H1 (cell line): ENCODE data around the gene TAGLN3. TPM values are rescaled to one million over a fixed set of nuclear protein-coding genes. Genes with fewer than 3 reads are reported as not detected.

Source experiments
- BACH1 ChIP-seq: IDR thresholded peaks from 2 replicates; pipeline ENCODE4 v1.6.1; 2012; ENCODE audit warnings: low read length, improper control_type of control experiment
- EP300 ChIP-seq, 2 experiments: IDR thresholded peaks; 1 replicate in 1 of 2; 2 replicates in 1 of 2; pipeline ENCODE4 v1.6.1; 2011 to 2012; ENCODE audit warnings: low read depth in 2 of 2, low read length in 2 of 2, mild to moderate bottlenecking in 2 of 2, borderline replicate concordance in 1 of 2, inconsistent platforms in 1 of 2, moderate library complexity in 1 of 2
- FOSL1 ChIP-seq: IDR thresholded peaks from 2 replicates; pipeline ENCODE4 v1.6.1; 2011; ENCODE audit warnings: mild to moderate bottlenecking, low read depth, low read length, moderate library complexity; ENCODE audit not compliant: insufficient read depth
- KDM4A ChIP-seq: IDR thresholded peaks from one replicate; pipeline ENCODE4 v1.7.1; 2012; ENCODE audit warnings: low read depth, mild to moderate bottlenecking, moderate library complexity, low read length, inconsistent platforms; ENCODE audit not compliant: severe bottlenecking
- POLR2AphosphoS5 ChIP-seq: IDR thresholded peaks from 2 replicates; pipeline ENCODE4 v1.6.1; 2011; ENCODE audit warnings: low read depth, low read length
- RBBP5 ChIP-seq: IDR thresholded peaks from 2 replicates; pipeline ENCODE4 v1.7.1; 2012; ENCODE audit warnings: low read depth, mild to moderate bottlenecking, inconsistent platforms, low read length, moderate library complexity, borderline replicate concordance
- RXRA ChIP-seq: IDR thresholded peaks from 2 replicates; pipeline ENCODE4 v1.6.1; 2011; ENCODE audit warnings: low read depth, mild to moderate bottlenecking, low read length, moderate library complexity; ENCODE audit not compliant: insufficient read depth
- SP4 ChIP-seq: IDR thresholded peaks from 2 replicates; pipeline ENCODE4 v1.6.1; 2012; ENCODE audit warnings: low read length, inconsistent platforms
- SRF ChIP-seq: IDR thresholded peaks from 2 replicates; pipeline ENCODE4 v1.6.1; 2011; ENCODE audit warnings: mild to moderate bottlenecking, low read depth, low read length, moderate library complexity
- ZNF274 ChIP-seq: IDR thresholded peaks from 2 replicates; pipeline ENCODE4 v1.7.0; 2012; ENCODE audit warnings: low read length, borderline replicate concordance; ENCODE audit errors: extremely low read depth
- polyA plus RNA-seq, 7 experiments: library from polyadenylated mRNA; depleted of rRNA in 3 of 7; stranded (reverse) in 5 of 7; unstranded in 2 of 7; fragments of >200 nt in 5 of 7; fragments of 200-250 nt in 2 of 7; gene quantifications; 1 replicate in 5 of 7; 2 replicates in 1 of 7; 4 replicates in 1 of 7; pipeline versions ENCODE4 v1.2.1 to v1.2.3, GENCODE V29; 2011 to 2013; ENCODE audit warnings: missing spikeins in 2 of 7, mixed read lengths in 2 of 7
- total RNA-seq: library from RNA; stranded (reverse); fragmentation: NEBNext Ultra II Directional; extraction: Animal tissue kit (Norgen Biotek cat#: 25700); gene quantifications from 2 replicates; pipeline ENCODE4 v1.2.1, GENCODE V29; 2021
- TF ChIP-seq, protein P1 (sequence below): fragments of 300-600 bp; sonication (generic); IDR thresholded peaks from 2 replicates; pipeline ENCODE4 v1.7.1; 2012; ENCODE audit warnings: low read length, moderate library complexity, mild to moderate bottlenecking, inconsistent platforms; ENCODE audit not compliant: insufficient replicate concordance

Gene TAGLN3
- total and polyA plus RNA-seq, 2 of the 8 experiments (the other 6 are each of a cell fraction or from before 2014, with no cell fraction given), result 6.3 to 7.5 TPM

DNA sequence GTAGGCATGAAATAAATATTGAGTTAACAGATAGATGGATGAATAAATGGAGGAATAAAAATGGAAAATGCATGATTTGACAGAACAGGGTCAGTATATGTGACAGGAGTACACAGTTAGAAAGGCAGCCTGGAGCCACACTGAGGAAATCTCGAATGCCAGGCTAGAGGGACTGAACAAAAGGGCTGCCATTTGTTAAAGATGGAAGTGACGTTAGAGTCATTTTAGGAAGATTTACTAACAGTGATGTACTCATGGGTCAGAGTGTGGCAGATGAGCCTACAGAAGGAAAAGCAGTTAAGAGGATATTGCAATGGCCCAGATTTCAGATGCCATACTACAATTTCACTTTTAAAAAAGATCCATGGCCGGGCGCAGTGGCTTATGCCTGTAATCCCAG is 28.4 kb downstream of the TAGLN3 start (continued):
- TF ChIP-seq, protein P1, sequence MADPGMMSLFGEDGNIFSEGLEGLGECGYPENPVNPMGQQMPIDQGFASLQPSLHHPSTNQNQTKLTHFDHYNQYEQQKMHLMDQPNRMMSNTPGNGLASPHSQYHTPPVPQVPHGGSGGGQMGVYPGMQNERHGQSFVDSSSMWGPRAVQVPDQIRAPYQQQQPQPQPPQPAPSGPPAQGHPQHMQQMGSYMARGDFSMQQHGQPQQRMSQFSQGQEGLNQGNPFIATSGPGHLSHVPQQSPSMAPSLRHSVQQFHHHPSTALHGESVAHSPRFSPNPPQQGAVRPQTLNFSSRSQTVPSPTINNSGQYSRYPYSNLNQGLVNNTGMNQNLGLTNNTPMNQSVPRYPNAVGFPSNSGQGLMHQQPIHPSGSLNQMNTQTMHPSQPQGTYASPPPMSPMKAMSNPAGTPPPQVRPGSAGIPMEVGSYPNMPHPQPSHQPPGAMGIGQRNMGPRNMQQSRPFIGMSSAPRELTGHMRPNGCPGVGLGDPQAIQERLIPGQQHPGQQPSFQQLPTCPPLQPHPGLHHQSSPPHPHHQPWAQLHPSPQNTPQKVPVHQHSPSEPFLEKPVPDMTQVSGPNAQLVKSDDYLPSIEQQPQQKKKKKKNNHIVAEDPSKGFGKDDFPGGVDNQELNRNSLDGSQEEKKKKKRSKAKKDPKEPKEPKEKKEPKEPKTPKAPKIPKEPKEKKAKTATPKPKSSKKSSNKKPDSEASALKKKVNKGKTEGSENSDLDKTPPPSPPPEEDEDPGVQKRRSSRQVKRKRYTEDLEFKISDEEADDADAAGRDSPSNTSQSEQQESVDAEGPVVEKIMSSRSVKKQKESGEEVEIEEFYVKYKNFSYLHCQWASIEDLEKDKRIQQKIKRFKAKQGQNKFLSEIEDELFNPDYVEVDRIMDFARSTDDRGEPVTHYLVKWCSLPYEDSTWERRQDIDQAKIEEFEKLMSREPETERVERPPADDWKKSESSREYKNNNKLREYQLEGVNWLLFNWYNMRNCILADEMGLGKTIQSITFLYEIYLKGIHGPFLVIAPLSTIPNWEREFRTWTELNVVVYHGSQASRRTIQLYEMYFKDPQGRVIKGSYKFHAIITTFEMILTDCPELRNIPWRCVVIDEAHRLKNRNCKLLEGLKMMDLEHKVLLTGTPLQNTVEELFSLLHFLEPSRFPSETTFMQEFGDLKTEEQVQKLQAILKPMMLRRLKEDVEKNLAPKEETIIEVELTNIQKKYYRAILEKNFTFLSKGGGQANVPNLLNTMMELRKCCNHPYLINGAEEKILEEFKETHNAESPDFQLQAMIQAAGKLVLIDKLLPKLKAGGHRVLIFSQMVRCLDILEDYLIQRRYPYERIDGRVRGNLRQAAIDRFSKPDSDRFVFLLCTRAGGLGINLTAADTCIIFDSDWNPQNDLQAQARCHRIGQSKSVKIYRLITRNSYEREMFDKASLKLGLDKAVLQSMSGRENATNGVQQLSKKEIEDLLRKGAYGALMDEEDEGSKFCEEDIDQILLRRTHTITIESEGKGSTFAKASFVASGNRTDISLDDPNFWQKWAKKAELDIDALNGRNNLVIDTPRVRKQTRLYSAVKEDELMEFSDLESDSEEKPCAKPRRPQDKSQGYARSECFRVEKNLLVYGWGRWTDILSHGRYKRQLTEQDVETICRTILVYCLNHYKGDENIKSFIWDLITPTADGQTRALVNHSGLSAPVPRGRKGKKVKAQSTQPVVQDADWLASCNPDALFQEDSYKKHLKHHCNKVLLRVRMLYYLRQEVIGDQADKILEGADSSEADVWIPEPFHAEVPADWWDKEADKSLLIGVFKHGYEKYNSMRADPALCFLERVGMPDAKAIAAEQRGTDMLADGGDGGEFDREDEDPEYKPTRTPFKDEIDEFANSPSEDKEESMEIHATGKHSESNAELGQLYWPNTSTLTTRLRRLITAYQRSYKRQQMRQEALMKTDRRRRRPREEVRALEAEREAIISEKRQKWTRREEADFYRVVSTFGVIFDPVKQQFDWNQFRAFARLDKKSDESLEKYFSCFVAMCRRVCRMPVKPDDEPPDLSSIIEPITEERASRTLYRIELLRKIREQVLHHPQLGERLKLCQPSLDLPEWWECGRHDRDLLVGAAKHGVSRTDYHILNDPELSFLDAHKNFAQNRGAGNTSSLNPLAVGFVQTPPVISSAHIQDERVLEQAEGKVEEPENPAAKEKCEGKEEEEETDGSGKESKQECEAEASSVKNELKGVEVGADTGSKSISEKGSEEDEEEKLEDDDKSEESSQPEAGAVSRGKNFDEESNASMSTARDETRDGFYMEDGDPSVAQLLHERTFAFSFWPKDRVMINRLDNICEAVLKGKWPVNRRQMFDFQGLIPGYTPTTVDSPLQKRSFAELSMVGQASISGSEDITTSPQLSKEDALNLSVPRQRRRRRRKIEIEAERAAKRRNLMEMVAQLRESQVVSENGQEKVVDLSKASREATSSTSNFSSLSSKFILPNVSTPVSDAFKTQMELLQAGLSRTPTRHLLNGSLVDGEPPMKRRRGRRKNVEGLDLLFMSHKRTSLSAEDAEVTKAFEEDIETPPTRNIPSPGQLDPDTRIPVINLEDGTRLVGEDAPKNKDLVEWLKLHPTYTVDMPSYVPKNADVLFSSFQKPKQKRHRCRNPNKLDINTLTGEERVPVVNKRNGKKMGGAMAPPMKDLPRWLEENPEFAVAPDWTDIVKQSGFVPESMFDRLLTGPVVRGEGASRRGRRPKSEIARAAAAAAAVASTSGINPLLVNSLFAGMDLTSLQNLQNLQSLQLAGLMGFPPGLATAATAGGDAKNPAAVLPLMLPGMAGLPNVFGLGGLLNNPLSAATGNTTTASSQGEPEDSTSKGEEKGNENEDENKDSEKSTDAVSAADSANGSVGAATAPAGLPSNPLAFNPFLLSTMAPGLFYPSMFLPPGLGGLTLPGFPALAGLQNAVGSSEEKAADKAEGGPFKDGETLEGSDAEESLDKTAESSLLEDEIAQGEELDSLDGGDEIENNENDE, result no peak
- no peak for TF ChIP-seq SRF
- no peak for TF ChIP-seq POLR2AphosphoS5
- no peak for TF ChIP-seq ZNF274
- TF ChIP-seq EP300 (IDR thresholded peaks at IDR 0.05; ENCODE audit: borderline replicate concordance in 1 of 2, low read depth in 2 of 2, low read length in 2 of 2), result no peak
- no peak for TF ChIP-seq FOSL1
- no peak for TF ChIP-seq RXRA
- no peak for TF ChIP-seq RBBP5
- TF ChIP-seq KDM4A, result no peak
- TF ChIP-seq BACH1, result no peak
- TF ChIP-seq SP4, result no peak
